Brain microvascular endothelial cell (primary cell): ENCODE results near the gene GPR108.

Source experiments
- DNase-seq: peaks from one replicate; pipeline ENCODE4 v3.0.0-alpha.2; 2020
- H3K27ac ChIP-seq: fragments of 250-450 bp; sonication (Bioruptor Pico); 2 replicates; pipeline ENCODE4 v1.5.1; 2020; ENCODE audit warnings: mild to moderate bottlenecking, moderate library complexity
- H3K27me3 ChIP-seq: fragments of 250-450 bp; sonication (Bioruptor Pico); replicated peaks from 2 replicates; pipeline ENCODE4 v1.5.1; 2020; ENCODE audit warnings: mild to moderate bottlenecking
- H3K36me3 ChIP-seq: fragments of 250-450 bp; sonication (Bioruptor Pico); replicated peaks from 2 replicates; pipeline ENCODE4 v1.5.1; 2020; ENCODE audit warnings: mild to moderate bottlenecking
- H3K4me3 ChIP-seq: 2 replicates; pipeline ENCODE4 v1.5.1; 2011; ENCODE audit warnings: low read depth, mild to moderate bottlenecking, control low read depth, low read length, moderate library complexity
- in situ Hi-C: cut with HindIII; loops from 2 replicates; pipeline ENCODE4 v1.10.0; 2017; ENCODE audit warnings: low sequenced_read_pairs, low pct_ligation_motif_present
- TF ChIP-seq, protein P1 (sequence below): IDR thresholded peaks from 2 replicates; pipeline ENCODE4 v1.5.1; 2011; ENCODE audit warnings: low read depth, mild to moderate bottlenecking, moderate library complexity, low read length, control low read depth, inconsistent platforms; ENCODE audit errors: missing control alignments

Gene GPR108

DNA sequence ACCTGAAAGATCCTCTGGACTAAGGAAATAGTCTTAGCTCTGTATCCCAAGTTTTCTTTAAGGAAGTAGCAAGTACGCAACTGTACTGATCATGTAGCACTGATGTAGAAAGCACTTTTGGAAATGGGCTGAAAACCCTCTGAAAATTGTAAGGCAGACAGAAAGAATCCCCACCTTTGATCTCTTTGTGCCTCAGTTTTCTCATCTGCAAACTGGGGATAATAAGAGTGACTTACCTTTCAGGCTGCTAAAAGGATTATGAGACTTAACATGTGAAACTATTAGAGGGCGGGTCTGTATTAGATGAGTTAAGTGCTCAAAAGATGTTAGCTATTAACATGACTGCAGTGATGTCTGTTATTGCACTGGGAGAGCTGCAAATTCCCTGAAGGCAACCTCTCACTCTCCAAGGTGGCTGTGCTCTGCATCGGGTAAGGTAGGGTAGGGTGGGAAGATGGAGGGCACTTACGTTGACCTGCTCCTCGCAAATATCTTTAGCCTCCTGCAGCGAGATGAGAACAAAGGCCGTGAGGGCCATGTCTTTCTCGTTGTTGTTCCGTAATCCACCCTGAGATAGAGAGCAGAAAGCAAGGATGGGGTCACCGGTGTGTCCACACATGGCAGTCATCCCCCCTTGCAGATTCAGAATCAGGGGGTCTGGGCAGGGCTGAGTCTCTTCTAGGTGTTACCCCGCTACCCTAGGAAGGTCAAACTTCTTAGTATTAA is 47.1 kb downstream of the GPR108 start:
- Histone ChIP-seq H3K4me3 (no peak overlapping the region), H3K27ac (no peak overlapping the region), H3K27me3 (no peaks in the 10 kb centered on the region), H3K36me3 (no peaks in the 10 kb centered on the region)
- in situ Hi-C loops: no loop called here
- DNase-seq: no peak
- TF ChIP-seq, protein P1, sequence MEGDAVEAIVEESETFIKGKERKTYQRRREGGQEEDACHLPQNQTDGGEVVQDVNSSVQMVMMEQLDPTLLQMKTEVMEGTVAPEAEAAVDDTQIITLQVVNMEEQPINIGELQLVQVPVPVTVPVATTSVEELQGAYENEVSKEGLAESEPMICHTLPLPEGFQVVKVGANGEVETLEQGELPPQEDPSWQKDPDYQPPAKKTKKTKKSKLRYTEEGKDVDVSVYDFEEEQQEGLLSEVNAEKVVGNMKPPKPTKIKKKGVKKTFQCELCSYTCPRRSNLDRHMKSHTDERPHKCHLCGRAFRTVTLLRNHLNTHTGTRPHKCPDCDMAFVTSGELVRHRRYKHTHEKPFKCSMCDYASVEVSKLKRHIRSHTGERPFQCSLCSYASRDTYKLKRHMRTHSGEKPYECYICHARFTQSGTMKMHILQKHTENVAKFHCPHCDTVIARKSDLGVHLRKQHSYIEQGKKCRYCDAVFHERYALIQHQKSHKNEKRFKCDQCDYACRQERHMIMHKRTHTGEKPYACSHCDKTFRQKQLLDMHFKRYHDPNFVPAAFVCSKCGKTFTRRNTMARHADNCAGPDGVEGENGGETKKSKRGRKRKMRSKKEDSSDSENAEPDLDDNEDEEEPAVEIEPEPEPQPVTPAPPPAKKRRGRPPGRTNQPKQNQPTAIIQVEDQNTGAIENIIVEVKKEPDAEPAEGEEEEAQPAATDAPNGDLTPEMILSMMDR: no peak

DNA sequence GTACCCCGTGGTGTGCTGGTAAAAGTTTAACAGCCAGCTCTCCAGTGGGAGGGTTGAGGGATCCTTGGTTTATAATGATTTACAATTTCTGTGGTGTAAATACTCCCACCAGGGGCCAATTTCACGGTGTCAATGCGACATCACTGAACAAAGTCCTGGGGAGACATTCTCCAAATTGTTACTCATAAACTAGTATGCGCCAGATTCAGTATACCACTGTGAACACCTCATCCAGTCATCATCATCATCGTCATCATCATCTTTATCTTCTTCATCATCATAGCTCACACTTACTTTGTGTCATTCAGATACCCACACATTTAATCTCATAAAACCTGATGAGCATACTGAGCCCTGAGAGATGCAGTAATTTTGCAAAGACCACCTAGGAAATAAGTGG is 50.3 kb downstream of the GPR108 start:
- H3K27me3 ChIP-seq: no peaks in the 10 kb centered on the region

DNA sequence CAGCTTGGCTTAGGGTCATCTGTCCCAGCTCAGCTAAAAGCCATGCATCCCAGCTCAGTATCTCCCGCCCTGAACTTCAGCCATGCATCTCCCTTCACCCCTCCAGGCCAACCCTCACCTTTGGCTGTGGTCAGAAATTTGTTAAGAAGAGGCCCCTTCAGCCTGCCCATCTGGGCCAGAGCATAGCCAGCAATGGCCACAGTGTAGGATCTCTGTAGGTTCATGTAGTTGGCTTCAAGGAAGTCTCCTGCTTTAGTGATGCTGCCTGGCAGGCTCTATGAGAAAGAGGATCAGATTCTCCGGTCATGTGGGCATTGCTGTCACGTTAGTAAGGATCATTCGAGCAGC is 50.8 kb downstream of the GPR108 start:
- in situ Hi-C loops: no loop called here
- no peak overlapping the region for H3K27ac ChIP-seq
- TF ChIP-seq, protein P1: no peak

More for the DNA sequence above, 50.3 kb downstream of the GPR108 start:
- in situ Hi-C loops: no loop called here
- TF ChIP-seq, protein P1: no peak
- no peaks in the 10 kb centered on the region for H3K36me3 ChIP-seq
- no peak overlapping the region for H3K27ac ChIP-seq
- no peak overlapping the region for H3K4me3 ChIP-seq
- DNase-seq: no peak

DNA sequence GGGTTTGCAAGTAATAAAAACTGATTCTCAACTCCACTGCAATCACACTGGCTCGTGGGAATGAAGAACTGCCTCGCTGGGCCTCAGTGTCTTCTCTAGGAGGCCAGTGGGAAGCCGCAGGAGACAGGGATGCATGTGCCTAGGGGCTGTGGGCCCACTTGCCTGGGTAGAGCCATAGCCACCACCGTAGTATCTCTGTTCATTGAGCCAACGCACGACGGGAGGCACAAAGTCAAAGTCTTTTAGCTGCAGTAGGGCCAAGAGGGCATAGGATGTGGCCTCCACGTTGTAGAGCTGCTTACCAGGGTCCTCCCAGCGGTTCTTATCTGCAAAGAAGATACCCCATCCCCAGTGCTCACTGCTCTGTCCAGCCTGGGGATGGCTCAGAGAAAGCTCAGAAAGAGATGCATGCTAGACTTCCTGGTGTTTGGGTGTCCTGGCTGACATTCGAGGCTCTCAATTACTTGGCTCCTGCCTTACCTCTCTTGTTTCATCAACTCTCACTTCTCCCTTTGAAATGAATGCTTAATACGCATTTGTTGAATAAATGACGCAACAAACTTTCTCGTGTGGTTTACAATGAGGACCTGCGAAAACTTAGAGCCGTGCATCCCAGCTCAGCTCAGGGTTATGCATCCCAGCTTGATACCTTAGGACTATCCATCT is 51.3 kb downstream of the GPR108 start:
- Histone ChIP-seq H3K27ac (no peak overlapping the region), H3K4me3 (no peak overlapping the region), H3K27me3 (no peaks in the 10 kb centered on the region), H3K36me3 (no peaks in the 10 kb centered on the region)
- DNase-seq: no peak
- TF ChIP-seq, protein P1: no peak
- in situ Hi-C loops: no loop called here

More for the DNA sequence above, 50.8 kb downstream of the GPR108 start:
- DNase-seq: no peak
- H3K4me3 ChIP-seq: no peak overlapping the region
- H3K36me3 ChIP-seq: no peaks in the 10 kb centered on the region
- no peaks in the 10 kb centered on the region for H3K27me3 ChIP-seq

DNA sequence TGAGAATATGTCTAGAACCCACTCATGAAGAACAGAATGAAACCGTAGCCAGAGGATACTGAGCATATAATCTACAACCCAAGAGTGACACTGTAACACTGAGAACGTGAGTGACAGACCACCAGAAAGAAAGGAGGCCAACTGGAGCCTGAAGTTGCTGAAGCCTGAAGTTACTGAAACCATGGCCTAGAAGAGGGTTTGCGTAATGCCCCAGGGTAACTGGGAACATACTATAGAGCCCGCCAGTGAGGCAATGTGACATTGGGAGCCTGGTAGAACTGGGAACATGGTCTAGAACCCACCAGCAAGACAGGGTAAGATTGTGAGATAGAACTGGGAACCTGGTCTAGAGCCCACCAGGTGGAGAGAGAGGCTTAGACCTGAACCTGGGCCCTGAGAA is 51.9 kb downstream of the GPR108 start:
- no peaks in the 10 kb centered on the region for H3K36me3 ChIP-seq
- H3K27me3 ChIP-seq: no peaks in the 10 kb centered on the region
- TF ChIP-seq, protein P1: no peak
- H3K4me3 ChIP-seq: no peak overlapping the region
- no peak for DNase-seq
- in situ Hi-C loops: no loop called here
- H3K27ac ChIP-seq: no peak overlapping the region
